Globus pallidus (tissue), 1 donor: ENCODE measurements around the gene ZNF474.

Experiments used
- DNase-seq: peaks from one replicate; pipeline ENCODE4 v3.0.0-alpha.2; 2015; ENCODE audit warnings: low spot score

ZNF474 gene

DNA sequence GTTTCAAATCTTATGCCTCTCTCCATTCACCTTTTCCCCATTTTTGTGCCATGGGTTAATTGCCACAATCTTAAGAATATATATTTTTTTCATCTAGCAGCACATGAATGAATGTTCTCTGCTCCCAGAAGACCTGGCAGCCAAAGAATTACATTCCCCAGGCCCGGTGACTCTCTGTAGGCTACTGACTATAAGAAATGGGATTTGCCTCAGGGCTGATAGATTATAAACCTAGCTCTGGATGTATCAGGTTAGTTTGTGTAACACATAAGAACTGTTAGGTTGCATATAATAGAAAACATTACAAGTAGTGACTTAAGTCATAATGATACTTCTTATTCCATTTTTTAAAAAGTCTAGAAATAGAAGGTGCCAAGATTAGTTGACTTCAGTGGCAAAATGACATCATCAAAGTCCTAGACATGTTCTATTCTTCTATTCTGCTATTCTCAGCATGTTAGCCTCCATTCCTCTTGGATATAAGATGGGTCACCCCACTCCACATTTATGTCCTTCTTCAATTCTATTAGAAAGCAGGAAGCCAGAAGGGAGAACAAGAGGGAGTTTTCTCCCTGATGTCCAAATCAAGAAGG lies 10.9 kb upstream of the ZNF474 start:
- no peak for DNase-seq

DNA sequence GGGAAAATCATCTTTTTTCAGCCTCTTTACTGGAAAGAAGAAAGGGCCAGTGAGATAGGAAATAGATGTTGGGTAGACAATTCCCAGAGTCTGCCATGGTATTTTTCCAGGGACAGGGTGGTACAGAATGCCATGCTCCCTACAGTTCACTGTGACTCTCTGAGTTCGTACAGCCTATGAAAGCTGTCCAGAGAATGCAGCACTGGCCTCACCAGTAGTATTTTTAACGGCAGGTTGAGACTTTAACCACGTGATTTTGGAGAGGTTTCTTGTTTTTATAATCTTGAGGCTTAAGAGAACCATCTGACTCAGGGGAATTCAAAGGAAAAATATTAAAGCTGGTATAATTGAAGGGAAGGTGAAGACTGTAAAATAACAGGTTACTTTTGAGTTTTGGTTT lies 10.1 kb upstream of the ZNF474 start:
- no peak for DNase-seq

DNA sequence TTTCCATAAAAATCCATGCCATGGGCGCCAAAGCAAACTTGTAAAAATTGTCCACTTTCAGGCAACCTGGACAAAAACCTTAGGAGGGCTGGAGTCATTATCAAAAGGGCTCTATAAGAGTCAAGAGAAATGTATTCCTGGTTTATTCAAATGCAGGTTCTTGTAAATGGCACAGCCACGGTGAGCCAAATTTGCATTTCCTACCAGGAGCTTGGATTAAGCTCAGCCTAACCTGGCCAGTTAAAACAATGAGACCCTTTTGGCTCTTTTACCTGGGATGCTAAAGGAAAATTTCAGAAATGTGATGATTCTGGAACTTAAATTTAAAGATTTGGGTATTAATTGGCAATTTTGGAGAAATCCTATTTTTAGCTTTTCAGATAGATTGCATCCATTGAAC lies 8.9 kb upstream of the ZNF474 start:
- DNase-seq, result no peak

DNA sequence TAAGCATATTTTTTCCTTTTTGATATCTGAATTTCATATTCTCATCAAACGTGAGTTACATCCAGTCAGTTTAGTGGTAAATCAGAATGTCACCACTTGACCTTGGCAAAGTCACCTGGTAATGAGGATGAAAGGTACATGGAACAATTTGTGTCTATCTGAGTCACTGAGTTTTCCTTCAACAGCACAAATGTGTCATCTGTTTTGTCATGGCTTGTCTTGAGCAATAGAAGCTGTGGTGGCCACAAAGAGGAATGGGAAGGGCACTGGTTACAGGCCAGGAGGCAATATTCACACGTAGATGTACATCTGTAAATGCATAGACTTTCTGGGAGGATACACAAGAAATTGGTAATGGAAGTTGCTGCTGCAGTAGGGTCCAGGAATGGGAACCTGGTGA lies 8.4 kb upstream of the ZNF474 start:
- no peak for DNase-seq

DNA sequence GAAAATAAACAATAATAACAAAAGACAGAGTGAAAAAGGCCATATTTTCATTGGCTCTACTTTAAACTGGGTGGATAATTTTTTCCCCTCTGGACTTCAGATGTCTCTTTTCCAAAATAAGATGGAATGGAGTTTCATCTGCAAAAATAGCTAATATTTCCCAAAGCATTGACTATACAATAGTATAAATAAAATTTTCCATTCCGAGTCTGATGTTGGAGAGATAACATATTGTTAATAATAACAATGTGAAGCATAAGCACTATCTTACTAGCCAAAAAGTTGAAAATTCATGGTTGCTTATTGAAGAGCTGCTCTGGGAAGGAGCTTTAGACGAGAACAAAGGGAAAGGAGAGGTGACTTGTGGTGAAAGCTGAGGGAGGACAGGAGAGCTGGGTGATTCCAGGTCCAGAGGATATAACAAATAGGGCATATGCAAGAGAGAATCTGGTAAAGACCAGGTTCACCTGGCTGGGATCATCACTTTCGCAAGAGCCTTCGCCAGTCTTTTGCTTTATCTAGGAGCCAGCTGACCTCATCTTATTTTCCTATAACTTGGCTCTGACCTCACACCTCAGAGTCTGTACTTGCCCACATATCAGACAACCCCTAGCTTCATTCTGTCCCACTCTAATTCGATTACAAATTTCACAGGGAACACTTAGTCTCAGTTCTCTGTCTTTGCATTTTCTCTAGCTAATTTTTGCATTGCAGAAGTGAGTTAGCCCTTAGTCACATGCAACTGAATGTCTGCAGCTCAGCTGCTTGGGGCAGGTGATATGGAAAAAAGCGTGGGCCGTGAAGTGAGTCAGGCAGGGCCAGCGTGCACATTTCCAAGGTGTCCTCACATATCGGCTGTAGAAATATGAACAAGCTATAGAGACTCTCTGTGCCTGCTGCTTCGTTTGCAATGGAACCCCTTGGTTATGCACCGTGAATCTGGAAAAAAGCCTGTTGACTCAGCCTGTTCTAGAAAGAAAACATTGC lies 7.6 kb upstream of the ZNF474 start:
- DNase-seq, result no peak

DNA sequence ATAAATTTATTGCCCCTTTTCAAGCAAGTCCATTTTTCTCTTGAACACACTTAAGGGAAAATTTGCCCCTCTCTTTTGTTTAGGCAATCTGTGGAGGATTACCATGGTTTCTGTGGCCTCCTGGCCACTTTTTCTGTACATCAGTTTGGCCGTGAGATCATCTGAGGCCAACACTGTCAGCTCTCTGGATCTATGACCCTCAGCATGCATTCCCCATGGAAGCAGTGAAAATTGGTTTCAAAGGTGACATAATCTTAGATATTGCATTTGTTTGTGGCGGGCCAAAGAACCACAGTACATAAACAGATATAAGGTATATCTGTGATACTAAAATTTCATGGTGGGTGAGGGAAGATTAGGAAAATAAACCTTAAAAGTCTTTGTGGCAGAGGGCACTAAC lies 4.6 kb upstream of the ZNF474 start:
- no peak for DNase-seq

DNA sequence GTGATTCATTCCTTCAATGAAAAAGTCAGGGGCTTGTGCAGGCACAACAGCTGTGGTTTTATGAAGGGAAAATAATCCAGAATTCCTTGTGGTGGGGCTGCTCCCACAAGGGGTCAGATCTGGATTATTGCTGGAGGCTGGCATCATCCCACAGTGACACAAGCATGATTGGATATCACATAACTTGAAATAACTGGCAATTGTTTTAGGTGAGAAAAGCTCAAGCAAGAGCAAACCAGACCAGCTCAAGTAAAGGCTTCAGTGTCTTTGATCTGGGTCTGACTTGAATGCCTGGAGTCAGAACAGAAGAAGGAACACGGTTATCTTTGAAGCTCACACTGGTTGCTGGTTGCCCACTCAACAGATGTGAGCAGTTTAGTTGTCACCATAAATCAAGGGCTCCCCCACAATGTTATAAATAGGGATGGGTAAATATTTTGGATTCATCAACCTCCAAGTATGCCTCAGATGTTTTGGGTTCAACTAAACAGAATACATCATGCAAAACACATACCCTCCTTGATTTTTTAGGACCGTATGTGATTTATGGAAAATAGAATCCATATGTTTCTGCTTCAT lies 3.1 kb upstream of the ZNF474 start:
- DNase-seq, result no peak

DNA sequence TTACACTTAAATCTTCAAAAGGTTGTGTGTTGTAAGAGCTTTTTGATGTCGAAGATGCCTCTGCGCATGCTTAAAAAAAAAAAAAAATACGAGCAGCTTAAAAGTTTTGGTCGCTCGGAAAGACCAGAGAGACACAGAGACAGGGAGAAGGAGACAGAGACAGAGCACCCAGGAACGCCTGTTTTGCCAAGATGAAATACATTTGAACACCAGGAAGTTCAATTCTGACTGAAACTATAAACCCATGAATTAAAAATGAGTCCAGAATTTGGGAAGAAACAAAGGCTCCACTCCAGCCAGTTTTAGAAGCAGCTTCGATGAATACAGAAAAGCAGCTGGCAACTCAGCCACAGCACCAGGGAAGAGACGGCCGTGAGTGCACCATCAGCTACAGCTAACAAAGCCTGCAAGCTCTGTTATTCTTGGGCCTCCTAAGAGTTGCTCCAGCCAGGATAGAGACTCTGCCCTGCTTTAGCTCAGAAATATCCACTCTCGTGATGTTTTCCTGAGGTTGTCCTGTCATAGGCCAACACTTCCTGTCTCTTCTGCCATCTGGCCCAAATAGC lies 2.5 kb upstream of the ZNF474 start:
- peak; percentile 11 for DNase-seq

DNA sequence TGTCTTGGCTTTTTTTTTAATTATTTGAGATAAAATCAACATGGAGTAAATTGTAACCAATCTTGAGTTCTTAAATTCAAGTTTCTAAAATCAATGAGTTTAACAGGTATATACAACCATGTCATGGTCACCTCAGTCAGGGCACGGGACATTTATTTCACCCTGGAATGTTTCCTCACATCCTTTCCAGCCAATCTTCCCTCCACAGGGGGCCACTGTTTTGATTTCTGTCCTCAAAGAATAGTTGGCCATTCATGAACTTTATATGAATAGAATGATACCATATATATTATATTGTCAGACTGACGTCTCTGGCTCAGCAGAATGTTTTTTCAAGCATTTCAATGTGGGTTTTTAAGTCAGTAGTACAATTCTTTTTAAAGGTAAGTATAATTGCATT lies 806 bp downstream of the ZNF474 start:
- no peak for DNase-seq

DNA sequence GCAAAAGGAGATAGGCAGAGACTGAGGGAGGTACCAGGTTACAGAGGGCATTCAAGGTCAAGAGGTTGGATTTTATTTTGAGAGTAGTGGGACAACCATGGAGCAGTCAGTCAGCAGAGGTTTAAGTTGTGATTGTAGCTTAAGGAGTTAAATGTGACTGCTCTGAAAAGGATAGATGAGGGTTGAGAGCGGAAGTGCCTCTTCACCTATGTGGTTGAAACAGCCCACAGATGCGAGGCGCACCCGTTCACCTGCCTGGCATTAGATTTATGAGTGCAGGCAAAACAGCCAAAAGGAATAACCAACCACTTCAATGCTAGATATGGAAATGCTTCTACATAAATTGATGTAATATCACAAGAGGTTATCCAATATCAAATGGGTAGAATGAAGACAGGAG lies 8.4 kb downstream of the ZNF474 start:
- no peak for DNase-seq

DNA sequence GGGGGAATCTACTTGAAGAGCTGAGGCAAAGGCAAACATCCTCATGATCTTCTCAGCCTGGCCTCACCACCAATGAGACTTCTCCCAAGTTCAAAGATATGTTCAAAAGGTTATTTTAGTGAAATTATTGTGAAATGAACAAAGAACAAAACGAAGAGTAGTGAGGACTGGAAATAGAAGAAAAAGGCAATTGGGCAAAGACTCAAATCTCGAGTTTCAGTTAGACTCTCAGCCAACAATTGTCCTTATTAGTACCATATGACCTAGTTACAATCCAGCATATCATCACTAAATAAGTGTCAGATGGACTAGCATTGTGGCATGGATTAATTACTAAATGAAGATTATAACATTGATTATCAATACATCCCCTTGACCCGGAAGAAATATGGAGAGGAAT lies 9.0 kb downstream of the ZNF474 start:
- DNase-seq, result no peak

DNA sequence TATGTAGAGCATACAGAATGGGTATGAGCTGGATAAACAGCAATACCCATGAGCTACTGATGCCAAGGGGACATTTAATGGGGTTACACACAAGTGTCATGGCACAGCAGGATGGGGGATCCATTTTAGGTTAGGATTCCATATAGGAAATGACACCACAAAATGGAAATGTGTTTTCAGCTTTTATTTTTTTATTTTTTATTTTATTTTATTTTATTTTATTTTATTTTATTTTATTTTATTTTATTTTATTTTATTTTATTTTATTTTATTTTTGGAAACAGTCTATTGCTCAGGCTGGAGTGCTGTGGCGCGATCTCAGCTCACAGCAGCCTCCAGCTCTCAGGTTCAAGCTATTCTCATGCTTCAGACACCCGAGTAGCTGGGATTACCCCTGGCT lies 11.6 kb downstream of the ZNF474 start:
- no peak for DNase-seq

DNA sequence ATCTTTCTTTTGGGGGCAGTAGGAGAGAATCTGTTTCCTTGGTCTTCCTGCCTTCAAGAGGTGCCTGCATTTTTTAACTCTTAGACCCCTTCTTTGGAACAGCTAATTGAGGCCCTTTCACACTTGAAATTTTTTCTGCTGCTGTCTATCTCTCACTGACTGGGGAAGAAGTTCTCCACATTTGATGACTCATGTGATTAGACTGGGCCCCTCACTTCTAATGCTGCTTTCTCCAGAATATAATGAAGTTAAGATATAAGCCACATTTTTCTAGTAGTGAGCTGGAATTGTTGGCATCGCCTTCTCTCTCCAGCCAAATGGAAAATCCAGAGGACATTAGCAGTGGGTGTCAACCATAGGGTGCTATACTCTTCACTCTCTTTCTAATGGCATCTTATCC lies 12.4 kb downstream of the ZNF474 start:
- DNase-seq, result no peak

DNA sequence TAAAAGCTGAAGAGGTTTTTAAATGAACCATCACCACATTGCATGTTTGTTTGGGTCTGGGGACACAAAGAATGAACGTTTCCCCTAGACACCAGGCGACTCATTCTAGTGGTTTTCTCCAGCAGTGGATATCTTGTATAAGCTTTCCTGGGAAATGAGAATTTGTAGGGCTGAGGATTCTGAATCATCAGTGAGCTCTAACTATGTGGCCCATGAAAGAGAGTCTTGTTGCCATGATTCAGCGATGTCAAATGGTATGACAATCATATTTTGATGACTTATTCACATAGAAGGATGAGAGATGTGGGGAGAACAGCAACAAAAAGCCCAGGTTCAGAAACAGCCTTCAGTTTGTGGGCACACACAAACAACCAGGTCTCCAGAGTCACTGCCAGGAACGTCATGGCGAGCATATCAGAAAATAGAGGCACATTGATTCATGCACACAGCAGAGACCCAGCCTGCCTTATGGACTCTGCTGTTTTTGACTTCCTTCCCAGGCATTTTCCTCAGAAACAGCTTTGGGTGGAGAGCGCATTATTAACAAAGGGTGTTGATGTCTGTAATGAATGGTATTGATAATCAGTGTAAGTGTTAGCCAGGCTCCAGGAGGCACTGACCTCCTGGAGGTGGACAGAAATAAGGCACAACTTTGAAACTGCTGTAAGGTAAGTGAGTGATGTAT lies 13.3 kb downstream of the ZNF474 start:
- DNase-seq, result no peak

DNA sequence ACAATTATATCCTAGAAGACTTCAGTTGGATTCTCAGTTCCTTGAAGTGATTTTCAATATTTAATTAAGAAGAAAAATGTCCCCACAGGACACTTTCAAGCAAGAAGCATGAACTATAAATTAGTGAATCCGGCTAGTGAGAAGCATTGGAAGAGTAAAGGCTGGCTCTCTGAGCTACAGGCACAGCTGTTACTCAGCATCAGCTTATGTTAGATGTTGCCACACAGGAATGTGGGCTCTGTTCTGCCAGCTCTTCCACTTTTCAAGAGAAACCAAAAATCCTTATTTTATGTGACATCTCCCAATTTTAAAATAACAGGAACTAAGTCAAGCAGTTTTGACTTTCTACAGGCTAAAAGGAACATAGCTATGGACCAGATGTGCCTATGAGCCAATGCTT lies 14.9 kb downstream of the ZNF474 start:
- DNase-seq, result no peak

DNA sequence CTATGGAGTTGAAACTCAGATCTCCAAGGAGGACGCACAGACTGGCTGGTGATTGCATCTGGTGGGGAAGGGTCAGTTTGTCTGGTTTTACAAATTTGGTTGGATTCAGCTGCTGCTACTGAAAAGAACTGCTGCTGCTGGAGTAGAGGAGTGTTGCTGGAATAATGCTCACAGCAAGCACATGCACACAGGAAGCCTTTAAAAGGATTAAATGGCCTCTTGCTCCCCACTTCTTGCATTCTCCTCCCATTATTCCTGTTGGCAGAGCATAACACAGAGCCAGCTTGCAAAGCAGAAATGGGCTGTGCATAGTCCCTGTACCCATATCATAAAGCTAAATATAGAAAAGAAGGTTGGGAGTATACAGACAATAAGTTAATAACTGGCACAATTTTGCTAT lies 16.6 kb downstream of the ZNF474 start:
- DNase-seq, result no peak

DNA sequence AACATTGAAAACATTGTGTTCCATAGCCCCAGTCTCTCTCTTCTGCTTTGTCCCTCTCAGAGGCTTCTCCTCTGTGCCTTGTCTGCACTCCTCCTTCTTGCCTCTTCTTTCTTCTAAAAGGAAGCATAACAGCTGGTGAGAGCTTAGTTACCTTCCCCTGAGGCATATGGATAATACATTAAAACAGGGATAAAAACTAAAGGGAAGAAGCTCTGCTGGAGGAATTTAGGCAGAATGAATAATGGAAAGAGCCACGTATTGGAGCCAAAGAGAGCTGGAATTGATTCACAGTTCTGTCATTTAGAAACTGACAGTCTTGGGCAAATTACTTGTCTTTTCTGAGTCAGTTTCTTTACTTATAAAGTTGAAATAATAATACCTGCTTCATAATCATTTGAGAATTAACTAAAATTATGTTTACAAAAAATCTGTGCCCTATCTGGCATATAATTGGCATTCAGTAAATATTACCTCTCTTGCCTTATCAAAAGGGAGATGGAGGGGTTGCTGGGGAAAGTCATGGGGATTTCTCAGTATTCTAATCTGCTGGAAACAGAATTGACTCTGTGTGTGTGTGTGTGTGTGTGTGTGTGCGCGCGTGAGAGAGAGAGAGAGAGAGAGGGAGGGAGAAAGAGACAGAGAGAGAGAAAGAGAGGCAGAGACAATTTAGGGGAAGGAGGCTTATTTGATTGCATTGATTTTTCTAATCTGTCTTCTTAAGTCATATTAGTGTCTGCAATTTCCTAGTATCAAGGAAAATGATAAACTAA lies 20.2 kb downstream of the ZNF474 start:
- DNase-seq, result no peak

DNA sequence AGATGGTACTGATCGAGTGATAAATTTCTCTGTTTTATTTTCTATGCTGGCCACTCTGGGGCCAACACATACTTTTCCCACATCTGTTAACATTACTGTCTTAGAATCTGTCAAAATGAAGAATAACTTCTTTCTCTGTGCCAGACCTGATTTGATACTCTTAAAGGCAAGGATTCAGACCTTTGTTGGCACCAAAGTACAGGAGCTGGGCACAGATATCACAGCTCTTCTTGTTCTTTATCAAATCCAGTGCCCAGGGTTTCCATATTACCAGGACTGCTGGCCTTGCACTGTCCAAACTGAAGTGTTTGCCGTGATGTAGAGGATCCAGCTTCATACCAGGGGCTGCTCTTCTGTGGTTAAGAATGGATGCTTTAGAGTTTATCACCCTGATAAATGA lies 20.9 kb downstream of the ZNF474 start:
- DNase-seq, result no peak

DNA sequence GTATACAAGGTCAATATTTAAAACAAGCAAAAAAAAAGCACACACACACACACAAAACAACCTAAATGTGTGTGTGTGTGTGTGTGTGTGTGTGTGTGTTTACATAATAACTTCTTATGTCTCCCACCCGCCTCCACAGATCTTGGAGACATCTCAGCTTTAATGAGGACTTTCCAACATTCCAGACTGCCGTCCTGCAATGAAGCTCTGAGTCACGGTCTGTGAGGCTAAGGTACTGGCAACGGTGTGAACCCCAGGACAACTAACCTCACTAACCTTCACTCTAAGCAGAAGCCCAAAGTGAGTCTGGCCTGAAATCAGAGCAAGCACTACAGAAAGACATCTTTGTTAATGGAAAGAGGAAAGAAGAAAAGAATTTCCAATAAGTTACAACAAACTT lies 22.3 kb downstream of the ZNF474 start:
- DNase-seq, result no peak

DNA sequence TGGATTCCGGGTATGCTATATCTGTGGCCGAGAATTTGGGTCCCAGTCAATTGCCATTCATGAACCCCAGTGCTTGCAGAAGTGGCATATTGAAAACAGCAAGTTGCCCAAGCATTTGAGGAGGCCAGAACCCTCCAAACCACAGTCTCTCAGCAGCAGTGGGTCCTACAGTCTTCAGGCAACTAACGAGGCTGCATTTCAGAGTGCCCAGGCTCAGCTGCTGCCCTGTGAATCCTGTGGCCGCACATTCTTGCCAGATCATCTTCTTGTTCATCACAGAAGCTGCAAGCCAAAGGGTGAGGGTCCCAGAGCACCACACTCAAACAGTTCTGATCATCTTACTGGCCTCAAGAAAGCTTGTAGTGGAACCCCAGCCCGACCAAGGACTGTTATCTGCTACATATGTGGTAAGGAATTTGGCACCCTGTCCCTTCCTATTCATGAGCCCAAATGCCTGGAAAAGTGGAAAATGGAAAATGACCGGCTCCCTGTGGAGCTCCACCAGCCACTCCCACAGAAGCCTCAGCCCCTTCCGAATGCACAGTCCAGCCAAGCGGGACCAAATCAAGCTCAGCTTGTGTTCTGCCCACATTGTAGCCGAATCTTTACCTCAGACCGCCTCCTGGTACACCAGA lies 23.0 kb downstream of the ZNF474 start:
- no peak for DNase-seq

DNA sequence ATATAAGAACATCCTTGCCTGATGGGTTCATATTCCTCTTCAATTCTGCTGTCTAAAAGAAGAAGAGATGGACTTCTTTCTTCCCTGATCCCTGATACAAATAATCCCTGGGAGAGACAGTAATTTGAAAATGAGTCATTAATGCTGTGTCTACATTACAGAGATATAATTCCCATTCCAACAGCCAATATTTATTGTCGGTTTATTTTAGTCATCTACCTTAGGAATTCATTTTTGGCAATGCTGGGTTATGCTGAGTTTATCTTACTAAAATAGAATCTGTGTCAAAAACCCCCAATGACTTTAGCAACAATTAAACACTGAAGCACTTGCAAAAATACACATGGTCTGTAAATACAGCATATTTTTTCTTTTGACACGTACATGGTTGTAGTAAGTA lies 23.9 kb downstream of the ZNF474 start:
- no peak for DNase-seq
